Measurements from ENCODE around the gene ZNF594. TPM values are rescaled to one million over a fixed set of nuclear protein-coding genes. Genes with fewer than 3 reads are reported as not detected.

Gene ZNF594
- total and polyA plus RNA-seq, 2 of the 13 experiments (the other 11 are each of a cell fraction or from before 2014, with no cell fraction given) = 2.9 to 9.6 TPM

- TF ChIP-seq, protein P1, sequence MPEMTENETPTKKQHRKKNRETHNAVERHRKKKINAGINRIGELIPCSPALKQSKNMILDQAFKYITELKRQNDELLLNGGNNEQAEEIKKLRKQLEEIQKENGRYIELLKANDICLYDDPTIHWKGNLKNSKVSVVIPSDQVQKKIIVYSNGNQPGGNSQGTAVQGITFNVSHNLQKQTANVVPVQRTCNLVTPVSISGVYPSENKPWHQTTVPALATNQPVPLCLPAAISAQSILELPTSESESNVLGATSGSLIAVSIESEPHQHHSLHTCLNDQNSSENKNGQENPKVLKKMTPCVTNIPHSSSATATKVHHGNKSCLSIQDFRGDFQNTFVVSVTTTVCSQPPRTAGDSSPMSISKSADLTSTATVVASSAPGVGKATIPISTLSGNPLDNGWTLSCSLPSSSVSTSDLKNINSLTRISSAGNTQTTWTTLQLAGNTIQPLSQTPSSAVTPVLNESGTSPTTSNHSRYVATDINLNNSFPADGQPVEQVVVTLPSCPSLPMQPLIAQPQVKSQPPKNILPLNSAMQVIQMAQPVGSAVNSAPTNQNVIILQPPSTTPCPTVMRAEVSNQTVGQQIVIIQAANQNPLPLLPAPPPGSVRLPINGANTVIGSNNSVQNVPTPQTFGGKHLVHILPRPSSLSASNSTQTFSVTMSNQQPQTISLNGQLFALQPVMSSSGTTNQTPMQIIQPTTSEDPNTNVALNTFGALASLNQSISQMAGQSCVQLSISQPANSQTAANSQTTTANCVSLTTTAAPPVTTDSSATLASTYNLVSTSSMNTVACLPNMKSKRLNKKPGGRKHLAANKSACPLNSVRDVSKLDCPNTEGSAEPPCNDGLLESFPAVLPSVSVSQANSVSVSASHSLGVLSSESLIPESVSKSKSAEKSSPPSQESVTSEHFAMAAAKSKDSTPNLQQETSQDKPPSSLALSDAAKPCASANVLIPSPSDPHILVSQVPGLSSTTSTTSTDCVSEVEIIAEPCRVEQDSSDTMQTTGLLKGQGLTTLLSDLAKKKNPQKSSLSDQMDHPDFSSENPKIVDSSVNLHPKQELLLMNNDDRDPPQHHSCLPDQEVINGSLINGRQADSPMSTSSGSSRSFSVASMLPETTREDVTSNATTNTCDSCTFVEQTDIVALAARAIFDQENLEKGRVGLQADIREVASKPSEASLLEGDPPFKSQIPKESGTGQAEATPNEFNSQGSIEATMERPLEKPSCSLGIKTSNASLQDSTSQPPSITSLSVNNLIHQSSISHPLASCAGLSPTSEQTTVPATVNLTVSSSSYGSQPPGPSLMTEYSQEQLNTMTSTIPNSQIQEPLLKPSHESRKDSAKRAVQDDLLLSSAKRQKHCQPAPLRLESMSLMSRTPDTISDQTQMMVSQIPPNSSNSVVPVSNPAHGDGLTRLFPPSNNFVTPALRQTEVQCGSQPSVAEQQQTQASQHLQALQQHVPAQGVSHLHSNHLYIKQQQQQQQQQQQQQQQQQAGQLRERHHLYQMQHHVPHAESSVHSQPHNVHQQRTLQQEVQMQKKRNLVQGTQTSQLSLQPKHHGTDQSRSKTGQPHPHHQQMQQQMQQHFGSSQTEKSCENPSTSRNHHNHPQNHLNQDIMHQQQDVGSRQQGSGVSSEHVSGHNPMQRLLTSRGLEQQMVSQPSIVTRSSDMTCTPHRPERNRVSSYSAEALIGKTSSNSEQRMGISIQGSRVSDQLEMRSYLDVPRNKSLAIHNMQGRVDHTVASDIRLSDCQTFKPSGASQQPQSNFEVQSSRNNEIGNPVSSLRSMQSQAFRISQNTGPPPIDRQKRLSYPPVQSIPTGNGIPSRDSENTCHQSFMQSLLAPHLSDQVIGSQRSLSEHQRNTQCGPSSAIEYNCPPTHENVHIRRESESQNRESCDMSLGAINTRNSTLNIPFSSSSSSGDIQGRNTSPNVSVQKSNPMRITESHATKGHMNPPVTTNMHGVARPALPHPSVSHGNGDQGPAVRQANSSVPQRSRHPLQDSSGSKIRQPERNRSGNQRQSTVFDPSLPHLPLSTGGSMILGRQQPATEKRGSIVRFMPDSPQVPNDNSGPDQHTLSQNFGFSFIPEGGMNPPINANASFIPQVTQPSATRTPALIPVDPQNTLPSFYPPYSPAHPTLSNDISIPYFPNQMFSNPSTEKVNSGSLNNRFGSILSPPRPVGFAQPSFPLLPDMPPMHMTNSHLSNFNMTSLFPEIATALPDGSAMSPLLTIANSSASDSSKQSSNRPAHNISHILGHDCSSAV (CRISPR knock-in tag; IDR thresholded peaks at IDR 0.05; ENCODE audit: borderline replicate concordance) = no peak
- TF ChIP-seq SMAD3 (CRISPR knock-in tag; IDR thresholded peaks at IDR 0.05) (no peak), GZF1 (CRISPR knock-in tag; IDR thresholded peaks at IDR 0.05) (no peak)
These were observed 7.4 kb downstream of the ZNF594 start (continued) for GRCh38 chr17:5184288-5184687.

DNA sequence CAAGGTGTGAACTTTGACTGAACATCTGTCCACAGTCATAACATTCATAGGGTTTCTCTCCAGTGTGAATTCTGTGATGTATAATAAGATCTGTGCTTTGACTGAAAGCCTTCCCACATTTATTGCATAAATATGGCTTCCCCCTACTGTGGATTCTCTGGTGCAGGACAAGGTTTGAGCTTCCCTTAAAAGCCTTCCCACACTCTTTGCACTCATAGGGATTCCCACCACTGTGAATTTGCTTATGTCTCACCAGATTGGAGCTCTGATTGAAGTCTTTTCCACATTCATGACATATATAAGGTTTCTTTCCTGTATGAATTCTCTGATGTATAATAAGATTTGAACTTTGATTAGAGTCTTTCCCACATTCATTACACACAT, 8.3 kb downstream of the ZNF594 start:
- intact Hi-C loops (cut with micrococcal nuclease; ENCODE audit: unreplicated experiment) = no loop called here
- ATAC-seq = no peak
- Histone ChIP-seq H3K27me3 (ENCODE audit: control insufficient read depth in 1 of 2, insufficient read depth in 2 of 2, low read length in 2 of 2) (no peaks in the 10 kb centered on the region), H3K36me3 (replicated peaks in 1 of 2; ENCODE audit: control insufficient read depth in 1 of 2, insufficient read depth in 2 of 2, low read length in 2 of 2) (no peaks in the 10 kb centered on the region), H4K20me1 (ENCODE audit: insufficient read depth, low read length) (no peaks in the 10 kb centered on the region), H2AFZ (ENCODE audit: low read length) (no peak overlapping the region), H3K27ac (ENCODE audit: extremely low read length, insufficient read depth, low read length) (no peak overlapping the region), H3K4me3 (replicated peaks in 1 of 3; ENCODE audit: insufficient read depth in 1 of 3, low read depth in 2 of 3, low read length in 3 of 3) (no peak overlapping the region), H3K9ac (ENCODE audit: insufficient read depth, low read depth, low read length) (no peak overlapping the region), H3K4me2 (ENCODE audit: low read depth, low read length) (no peak overlapping the region), H3K79me2 (ENCODE audit: insufficient read depth, low read length) (no peaks in the 10 kb centered on the region), H3K4me1 (ENCODE audit: insufficient read depth, low read length) (no peaks in the 10 kb centered on the region), H3K9me3 (ENCODE audit: low read length) (peaks cover 31% of the 10 kb centered on the region)
- no peak for FAIRE-seq
- ChIA-PET CTCF (ENCODE audit: low intra/inter-chr PET ratio, low total read pairs) (no interaction called here), POLR2A (no interaction called here)
- in situ Hi-C loops (cut with HindIII; ENCODE audit: extremely low pct_ligation_motif_present, low pct_unique_long_range_greater_than_20kb) = no loop called here
- no TSS peak for BruUV-seq (replicated peaks)
- DNase-seq (ENCODE audit: low spot score) = no peak
- no peak for TF ChIP-seq ASH2L (IDR thresholded peaks at IDR 0.05; ENCODE audit: insufficient read length, low read depth, low read length)
- TF ChIP-seq HOXA9 (CRISPR knock-in tag; IDR thresholded peaks at IDR 0.05; ENCODE audit: borderline replicate concordance) = no peak
- TF ChIP-seq TRIM22 (IDR thresholded peaks at IDR 0.05) = no peak
- no peak for TF ChIP-seq RARG (CRISPR knock-in tag; IDR thresholded peaks at IDR 0.05; ENCODE audit: low read depth)
- TF ChIP-seq ZNF234 (CRISPR knock-in tag; conservative IDR thresholded peaks at IDR 0.05) = no peak
- no peak for TF ChIP-seq ERF (CRISPR knock-in tag; IDR thresholded peaks at IDR 0.05)
- TF ChIP-seq THYN1 (CRISPR knock-in tag; IDR thresholded peaks at IDR 0.05; ENCODE audit: borderline replicate concordance, low read depth) = no peak
- no peak for TF ChIP-seq FOXM1 (CRISPR knock-in tag; IDR thresholded peaks at IDR 0.05)
- TF ChIP-seq ZFP91 (CRISPR knock-in tag; IDR thresholded peaks at IDR 0.05; ENCODE audit: borderline replicate concordance) = no peak
- no peak for TF ChIP-seq ZNF850 (CRISPR knock-in tag; conservative IDR thresholded peaks at IDR 0.05)
